GM12873 (cell line): ENCODE measurements around the gene G6PC3.

Experiments used
- TF ChIP-seq, protein P1 (sequence below): IDR thresholded peaks from 2 replicates; pipeline ENCODE4 v1.5.1; 2012; ENCODE audit warnings: low read depth, mild to moderate bottlenecking, moderate library complexity, low read length, control low read depth; ENCODE audit not compliant: insufficient read depth; ENCODE audit errors: missing control alignments

Gene G6PC3

DNA sequence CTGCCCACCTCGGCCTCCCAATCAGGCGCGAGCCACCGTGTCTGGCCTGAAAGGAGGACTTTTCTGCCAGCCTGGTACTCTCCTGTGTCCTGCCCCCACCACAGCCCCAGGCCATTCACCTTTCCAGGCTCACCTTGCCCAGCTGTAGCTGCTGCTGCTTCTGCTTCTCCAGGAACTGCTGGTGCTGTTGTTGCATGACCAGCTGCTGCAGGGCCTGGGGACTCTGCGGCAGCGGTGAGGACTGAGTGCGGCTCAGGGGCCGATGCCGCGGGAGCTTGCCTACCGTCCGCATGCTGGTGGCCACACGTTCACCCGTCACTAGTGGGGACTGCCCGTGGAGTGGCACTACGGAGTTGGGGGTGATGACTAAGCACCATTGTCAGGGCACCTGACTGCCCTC is 17.7 kb downstream of the G6PC3 start:
- TF ChIP-seq, protein P1, sequence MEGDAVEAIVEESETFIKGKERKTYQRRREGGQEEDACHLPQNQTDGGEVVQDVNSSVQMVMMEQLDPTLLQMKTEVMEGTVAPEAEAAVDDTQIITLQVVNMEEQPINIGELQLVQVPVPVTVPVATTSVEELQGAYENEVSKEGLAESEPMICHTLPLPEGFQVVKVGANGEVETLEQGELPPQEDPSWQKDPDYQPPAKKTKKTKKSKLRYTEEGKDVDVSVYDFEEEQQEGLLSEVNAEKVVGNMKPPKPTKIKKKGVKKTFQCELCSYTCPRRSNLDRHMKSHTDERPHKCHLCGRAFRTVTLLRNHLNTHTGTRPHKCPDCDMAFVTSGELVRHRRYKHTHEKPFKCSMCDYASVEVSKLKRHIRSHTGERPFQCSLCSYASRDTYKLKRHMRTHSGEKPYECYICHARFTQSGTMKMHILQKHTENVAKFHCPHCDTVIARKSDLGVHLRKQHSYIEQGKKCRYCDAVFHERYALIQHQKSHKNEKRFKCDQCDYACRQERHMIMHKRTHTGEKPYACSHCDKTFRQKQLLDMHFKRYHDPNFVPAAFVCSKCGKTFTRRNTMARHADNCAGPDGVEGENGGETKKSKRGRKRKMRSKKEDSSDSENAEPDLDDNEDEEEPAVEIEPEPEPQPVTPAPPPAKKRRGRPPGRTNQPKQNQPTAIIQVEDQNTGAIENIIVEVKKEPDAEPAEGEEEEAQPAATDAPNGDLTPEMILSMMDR, result no peak

DNA sequence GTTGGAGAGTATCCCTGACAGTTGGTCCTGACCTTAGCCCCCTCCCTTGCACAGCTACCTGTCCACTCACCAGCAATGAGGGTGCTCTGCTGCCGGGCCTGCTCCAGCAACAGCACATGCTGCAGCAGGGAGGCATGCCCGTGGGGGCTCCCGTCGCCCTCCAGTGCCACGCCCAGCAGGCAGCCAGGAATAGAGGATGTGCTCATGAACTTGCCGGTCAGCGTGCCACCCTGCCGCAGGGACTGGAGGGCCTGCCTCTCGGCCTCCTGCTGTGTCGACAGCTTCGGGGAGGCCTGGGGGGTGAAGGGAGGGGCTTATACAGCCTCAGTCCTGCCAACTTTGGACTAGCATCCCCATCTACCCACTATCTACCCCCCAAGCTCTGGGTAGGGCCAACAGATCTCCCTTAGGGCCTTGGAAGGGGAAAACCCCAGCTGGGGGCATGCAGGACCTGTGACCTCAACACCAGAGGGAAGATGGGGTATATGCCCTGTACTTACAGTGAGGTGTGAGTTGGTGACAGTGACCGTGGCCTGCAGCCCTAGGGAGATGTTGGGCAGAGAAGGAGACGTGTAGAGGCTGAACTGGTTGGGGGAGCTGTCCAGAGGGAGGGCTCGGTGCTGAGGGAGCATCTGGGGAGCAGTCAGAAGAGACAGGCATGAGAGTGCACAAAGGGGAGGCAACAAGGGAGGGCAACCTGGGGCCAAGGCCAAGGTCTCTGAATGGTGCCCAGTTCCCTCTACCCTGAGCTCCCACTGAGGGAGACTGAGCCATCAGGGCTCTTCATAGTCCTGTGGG is 20.9 kb downstream of the G6PC3 start:
- TF ChIP-seq, protein P1, result no peak

DNA sequence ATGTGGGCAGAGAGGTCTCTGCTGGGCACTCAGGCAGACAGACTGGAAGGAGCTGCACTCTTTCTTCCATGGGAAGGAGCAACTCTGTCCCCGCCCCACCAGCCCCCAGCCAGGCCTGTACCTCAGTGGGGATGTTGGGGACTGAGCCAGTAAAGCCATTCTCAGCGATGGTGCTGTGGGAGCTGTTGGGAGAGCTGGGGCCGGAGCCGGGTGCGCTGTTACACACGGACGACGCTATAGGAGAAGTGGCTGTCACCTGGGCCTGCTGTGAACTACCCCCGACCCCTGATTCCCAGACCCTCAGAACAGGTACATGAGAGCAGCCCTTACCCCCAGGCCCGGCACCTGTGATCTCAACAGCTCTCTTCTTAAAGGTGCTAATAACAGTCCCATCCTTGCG is 21.5 kb downstream of the G6PC3 start:
- TF ChIP-seq, protein P1, result no peak

DNA sequence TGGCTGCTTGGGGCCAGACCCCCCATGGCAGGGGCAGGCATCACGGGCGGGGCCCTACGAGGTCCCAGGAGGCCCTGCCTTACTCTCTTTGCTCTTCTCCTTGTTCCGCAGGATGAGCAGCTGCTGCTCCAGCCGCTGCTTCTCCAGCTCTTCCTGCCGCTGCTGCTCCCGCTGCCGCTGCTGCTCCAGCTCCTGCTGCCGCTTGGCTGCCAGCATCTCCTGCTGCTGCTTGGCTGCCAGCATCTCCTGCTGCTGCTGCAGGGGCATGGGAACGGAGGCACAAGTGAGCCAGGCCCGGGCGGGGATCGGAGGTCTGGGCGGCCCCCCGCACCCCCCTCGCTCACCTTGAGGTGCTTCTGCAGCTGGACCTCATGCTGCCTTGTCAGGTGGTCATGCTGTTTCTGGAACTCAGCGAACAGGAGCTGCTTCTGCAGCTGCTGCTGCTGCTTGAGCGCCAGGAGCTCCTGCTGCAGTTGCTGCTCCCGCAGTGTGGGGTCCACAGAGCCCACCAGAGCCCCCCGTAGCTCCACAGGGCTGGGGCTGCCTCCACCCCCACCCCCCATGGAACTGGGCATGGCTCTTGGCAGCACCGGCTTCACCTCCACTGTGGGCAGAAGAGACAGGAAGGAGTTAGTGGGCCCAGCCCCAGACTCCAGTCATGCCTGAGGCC is 22.8 kb downstream of the G6PC3 start:
- TF ChIP-seq, protein P1, result no peak

DNA sequence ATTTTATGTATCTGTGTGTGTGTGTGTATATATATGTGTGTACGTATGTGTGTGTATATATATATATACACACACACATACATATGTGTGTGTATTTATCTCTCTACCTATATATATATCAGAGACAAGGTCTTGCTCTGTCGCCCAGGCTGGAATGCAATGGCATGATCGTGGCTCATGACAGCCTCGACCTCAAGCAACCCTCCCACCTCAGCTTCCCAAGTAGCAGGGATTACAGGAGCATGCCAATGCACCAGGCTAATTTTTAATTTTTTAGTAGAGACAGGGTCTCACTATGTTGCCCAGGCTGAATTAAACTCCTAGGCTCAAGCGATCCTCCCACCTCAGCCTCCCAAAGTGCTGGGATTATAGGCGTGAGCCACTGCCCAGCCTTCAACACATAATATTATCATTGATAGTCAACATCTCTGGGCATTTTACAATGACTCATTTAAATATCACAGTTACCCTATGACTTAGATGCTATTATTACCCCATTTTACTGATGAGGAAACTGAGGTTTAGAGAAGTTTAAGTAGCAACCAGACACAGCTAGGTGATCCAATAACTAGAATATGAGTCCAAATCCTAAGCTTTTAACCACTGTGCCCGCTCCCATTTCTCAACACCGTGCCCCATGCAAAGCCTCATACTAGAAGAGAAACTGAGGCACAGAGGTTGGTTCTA is 24.3 kb downstream of the G6PC3 start:
- TF ChIP-seq, protein P1, result no peak

DNA sequence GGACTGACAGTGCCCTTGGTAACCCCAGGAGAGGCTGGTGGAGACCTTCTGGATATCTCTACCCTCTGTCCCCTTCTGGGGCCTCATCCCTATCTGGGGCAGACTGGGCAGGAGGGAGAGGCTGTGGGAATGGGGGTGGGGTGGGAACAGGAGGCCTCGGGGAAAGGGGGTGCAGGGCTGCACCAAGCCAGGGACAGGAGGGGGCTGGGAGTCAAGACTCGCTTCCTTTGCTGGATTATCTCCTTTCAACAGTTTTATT is 24.8 kb downstream of the G6PC3 start:
- TF ChIP-seq, protein P1, result no peak
